Activated CD8-positive, alpha-beta memory T cell treated with anti-CD3 and anti-CD28 coated beads for 1 hour (primary cell): ENCODE data around the gene CLTC.

Source experiments
- DNase-seq, 2 donors: peaks; one replicate each; pipeline ENCODE4 v3.0.0-alpha.2; 2020; ENCODE audit warnings: low read depth in 1 of 2; ENCODE audit errors: extremely low read depth in 1 of 2

CLTC gene

DNA sequence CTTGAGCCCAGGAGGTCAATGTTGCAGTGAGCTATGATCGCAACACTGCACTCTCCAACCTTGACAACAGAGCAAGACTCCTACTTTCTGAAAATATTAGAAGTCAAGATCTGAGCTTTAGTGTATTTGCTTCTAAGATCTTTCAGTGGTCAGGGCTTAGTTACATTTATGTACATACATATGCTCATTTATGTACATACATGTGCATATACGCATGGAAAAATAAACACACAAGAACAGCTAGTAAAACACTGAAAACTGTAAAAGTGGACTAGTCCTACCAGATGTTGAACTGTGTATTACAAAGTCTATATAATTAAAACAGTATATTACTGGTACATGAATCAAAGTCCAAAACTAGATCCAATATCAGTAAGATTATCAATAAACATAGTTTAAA lies 59.2 kb downstream of the CLTC start:
- DNase-seq: no peak

DNA sequence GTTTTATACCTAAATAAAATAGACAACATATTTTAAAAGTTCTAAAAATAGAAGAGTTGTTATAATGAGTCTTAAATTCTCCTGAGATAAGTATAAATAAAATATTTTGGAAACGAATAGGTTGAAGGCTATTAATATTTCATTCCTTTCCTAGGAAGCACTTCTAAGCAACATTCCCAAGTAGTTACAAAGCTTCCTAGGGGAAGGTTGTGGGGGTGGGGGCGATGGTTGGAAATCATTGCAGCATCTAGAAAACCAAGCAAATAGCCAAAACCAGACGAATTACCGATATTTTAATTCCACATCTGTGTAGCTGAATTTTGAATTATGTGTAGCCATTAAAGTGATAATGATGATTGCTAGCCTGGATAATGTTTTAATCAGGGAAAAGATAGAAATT lies 60.6 kb downstream of the CLTC start:
- no peak for DNase-seq

DNA sequence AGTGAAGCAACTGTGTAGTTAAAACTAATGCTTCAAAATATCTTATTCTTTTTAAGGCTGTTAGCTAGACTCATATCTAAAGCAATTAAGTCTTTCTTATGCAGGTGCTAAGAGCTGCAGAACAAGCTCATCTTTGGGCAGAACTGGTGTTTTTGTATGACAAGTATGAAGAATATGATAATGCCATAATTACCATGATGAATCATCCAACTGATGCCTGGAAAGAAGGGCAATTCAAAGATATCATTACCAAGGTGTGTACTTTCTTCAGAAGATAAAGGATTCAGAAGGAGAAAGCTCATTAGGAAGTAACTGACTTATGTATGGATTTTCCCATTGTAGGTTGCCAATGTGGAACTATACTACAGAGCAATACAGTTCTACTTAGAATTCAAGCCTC lies 63.6 kb downstream of the CLTC start:
- DNase-seq: no peak

DNA sequence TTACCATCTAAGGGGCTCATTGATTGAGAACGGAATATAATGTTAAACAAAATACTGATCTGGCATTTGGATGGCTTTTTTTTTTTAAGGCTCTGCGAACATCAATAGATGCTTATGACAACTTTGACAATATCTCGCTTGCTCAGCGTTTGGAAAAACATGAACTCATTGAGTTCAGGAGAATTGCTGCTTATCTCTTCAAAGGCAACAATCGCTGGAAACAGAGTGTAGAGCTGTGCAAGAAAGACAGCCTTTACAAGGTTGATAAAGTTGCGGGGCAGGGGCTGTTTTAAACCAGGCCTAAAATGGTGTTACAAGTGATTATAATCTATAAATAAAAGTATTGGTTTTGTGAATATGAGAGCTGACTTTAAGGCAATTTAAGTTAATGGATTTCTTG lies 65.3 kb downstream of the CLTC start:
- no peak for DNase-seq

DNA sequence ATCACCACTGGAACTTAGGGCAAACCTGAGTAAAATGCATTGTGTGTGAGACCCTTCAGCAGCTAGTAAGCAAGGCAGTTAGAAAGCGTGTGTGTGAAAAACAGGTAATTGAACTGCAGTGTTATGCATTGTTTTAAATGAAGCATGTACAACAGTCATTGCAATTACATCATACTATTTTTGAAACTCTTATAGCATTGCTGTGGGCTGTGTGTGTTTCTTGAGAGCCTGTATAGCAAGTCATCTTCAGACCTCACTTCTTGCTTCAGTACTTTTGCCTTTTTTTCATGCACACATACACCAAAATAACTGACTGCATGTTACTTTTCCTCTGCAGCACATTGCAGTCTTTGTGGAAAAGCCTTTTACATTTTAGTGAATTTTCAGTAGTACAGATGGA lies 68.3 kb downstream of the CLTC start:
- DNase-seq: no peak

DNA sequence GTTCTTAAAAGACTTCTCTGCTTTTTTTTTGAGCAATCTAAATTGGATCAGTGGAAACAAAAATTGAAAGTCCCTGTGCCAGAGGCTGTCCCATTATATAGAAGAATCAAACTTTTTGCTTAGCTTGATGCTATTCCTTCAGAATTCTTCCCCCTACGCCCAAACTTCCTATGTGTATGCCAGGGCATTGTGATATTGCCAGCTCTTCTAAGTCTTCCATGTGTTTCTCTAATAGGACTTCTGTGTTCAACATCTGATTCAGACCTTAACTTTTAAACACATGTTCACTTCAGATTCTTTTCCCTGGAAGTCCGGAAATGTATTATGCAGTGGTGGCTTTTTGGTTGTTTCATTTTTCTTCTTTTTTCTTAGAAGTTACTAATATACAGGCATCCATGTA lies 68.8 kb downstream of the CLTC start:
- no peak for DNase-seq

DNA sequence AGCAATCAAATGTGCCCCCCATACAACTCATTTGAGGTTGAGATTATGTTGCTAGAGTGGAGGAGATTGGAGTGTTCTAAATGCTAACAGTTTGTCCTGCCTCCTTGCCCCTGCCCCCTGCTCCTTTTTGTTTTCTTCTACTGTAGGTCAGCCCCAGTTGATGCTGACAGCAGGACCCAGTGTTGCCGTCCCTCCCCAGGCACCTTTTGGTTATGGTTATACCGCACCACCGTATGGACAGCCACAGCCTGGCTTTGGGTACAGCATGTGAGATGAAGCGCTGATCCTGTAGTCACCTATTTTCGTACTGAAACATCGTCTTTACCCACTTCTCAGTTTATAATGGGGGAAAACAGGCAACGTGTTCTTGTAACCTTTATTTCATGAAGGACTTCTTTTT lies 73.9 kb downstream of the CLTC start:
- DNase-seq: no peak

DNA sequence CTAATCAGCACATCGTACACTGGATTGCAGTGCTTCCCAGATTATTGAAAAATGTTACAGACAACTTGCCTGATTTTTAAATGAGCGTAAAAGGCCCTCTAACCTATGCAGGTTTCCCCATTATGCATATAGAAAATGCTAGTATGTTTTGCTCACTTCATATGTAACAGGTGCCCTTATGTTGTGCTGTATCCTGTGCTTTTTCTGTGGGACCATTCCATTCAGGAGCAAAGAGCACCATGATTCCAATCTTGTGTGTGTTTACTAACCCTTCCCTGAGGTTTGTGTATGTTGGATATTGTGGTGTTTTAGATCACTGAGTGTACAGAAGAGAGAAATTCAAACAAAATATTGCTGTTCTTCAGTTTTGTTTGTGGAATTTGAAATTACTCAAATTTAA lies 74.6 kb downstream of the CLTC start:
- DNase-seq: no peak

DNA sequence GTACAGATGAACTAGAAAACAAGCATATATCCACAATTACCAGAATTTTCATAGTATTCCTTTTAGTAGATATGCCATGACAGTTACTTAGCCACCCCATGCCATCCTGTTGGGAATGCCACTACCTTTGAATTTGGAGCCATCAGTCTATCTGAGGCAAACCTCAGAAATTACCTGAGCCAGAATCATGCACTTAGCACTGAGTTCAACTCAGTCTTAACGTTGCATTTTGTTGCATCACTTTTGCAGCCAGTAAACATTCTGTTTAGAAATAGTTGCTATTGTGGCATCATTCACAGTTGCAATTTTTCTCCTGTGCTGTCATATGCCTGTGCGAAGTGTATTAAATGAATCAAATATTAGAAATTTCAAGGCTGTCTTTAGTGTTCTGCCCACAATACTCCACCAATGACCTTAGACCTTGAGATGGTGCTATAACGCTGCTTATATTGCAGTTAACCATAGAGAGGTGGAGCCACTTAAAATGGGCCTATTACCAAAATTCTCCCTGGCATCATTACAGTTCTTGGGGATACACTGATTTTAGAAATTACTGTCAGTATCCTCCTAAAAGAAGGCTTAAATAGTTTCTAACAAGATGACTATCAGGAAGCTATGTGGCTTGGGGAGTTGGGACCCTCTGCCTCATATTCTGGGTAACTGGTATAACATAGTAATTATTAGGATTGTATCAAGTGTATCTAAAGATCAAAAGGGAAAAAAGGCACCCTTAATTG lies 76.4 kb downstream of the CLTC start:
- no peak for DNase-seq

DNA sequence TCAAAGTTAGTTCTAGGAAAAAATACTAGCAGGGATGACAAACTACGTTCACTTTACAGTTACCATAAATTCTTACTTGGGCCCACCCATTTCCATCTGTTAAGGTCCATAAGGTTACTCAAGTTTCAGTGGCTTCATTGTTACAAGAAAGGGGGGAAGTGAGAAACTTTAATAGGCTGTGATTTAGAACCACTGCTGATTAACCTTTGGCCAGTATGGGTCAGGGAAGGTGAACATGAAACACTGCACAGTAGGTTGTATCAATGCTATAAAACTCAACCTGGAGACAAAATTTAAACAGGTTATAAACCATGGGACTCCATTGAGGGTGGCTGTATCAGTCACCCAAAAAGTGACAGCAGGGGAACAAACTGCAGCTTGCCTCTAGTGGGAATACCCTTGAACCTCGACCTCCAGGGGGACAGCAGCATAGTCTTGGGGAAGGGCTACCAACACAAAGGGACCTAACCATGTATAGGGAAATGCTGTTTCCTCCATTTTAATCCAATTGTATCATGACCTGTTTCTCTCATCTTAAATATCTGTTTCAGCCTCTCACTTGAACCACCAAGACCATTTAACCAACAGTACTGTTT lies 77.1 kb downstream of the CLTC start:
- DNase-seq: no peak

DNA sequence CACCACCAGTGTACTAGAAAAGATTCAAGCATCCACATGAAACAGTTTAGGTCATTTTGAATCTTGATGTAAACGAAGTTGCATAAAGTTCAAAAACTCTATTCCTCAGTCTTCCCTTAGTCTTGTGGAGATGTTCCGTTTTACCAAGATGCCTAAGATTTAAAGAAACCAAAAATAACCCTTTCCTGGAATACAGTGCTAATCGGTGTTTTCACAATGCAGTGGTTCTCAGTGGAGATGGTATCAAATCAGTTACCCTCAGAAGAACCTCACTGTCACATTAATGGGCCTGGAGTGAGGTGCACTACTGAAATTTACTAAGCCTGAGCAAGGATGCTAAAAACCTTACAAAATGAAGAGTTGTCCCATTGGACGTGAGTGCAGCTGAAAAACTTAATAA lies 78.4 kb downstream of the CLTC start:
- DNase-seq: no peak

DNA sequence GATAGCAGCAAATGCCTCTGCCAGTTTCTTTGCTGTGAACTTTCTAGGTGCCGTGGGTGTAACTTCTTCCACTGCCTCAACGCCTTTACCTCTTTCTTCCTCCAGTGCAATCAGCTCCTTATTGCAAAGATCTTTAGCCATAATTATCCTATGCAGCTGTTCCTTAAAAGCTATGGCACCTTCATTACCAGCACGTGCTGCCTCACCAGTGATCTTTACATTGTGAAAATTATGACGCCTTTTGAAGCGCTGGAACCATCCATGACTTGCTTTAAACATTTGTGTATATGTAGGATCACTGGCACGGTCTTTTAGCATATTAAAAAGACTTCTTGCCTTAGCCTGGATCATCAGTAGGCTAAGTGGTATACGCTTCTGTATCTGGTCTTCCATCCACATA lies 79.5 kb downstream of the CLTC start:
- no peak for DNase-seq

DNA sequence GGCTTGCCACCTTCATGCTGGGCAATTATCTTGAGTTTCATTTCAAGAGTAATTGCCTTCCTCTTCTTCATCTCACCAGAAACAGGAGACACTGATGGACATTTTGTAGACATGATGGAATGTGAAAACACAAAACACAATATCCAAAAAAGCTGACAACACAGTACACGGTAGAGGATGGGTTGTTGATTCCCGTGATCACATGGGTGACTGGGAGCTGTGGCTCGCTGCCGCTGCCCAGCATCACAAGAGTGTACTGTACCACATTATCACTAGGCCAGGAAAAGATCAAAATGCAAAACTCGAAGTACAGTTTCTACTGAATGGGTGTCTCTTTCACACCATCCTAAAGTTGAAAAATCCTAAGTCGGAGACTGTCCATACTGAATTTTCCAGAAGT lies 80.1 kb downstream of the CLTC start:
- no peak for DNase-seq

DNA sequence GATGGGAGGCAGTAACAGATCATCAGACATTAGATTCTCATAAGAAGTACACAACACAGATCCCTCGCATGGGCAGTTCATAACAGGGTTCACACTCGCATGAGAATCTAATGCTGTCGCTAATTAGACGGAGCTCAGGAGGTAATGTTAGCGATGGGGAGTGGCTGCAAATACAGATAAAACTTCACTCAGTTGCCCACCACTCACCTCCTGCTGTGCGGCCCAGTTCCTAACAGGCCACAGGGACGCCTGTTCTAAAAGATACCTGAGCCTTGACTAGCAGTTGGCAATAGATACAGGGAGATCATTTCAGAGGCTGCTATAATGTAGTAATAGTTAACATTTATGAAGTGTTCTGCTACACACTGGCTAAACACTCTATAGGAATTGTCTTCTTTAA lies 82.6 kb downstream of the CLTC start:
- no peak for DNase-seq

DNA sequence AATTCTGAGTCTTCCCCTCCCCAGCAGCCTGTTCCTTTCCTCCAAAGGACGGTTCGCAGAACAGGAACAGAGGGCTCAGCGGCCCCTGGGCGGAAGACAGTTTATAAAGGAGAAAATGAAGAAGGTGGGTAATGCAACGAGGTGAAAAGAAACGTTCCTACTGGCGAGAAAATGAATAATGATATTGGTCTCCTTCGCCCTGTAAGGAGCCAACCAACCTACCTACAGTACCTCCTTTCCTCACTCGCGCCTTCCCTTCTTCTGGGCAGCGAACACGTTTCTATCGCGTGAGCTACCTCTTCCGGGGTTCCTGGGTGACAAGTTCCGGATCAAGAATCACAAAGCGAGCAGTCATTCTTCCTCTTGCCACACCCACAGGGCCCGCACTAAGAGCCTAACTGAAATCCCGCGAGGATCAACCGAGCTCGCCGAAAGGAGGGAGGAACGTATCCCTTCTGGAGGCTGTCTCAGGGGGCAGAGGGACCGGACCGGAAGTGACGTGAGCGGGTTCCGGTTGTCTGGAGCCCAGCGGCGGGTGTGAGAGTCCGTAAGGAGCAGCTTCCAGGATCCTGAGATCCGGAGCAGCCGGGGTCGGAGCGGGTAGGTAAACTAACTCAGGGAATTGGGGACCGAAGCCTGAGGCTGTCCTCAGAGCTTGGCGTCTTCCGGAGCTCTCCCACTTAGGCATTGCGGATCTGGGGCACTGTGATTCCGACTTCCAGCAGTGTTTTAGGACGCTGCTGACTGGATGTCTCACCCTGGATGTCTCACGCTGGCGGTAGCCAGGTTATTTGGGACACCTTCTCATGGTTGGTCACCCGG lies 87.7 kb downstream of the CLTC start, which contains the start of the genes PTRH2 and VMP1:
TSS of gene PTRH2 (minus strand) at position 282 of the 822 bp plus-strand sequence. CDS start 9,452 bp downstream, outside the sequence.
TSS of gene VMP1 (plus strand) at position 506 of the 822 bp plus-strand sequence. CDS start 23,793 bp downstream, outside the sequence.
- DNase-seq: peak; percentile 76 to 84

DNA sequence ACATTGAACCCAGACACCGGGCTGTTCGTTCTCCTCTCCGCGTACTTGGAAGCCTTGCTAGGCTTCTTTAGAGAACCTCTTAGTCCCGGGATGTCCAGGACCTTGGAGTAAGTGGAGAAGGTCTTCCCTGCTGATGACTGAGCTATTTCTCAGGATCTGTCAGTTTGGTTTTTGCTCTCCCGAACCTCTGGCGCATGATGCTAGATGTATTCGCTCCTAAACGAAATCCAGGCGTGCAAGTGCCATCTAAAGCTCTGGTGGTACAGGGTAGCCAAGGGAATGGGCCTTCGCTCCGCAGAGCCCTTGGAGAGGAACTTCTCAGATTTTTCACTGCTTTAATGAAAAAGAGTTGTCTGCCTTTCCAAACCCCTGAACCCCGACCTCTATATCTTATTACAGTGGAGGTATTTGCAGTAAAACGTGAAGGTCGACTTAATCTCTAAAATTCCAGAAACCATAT lies 88.3 kb downstream of the CLTC start:
- no peak for DNase-seq

DNA sequence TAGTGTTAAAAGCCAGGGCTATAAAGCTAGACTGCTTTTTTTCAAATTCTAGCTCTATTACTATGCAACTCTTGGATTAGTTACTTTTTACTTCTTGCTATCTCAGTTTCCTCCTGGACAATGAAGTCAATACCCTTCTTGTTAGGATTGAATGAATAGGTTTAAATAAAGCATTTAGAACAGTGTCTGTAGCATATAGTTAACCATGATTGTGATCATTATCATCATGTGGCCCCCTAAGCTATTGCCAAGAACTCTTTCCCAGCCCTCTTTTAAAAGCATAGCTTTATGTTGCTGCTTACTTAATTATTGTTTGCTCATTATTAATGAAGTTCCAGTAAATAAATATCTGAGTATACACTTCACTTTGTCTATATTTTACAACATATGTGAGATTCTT lies 92.2 kb downstream of the CLTC start:
- no peak for DNase-seq

DNA sequence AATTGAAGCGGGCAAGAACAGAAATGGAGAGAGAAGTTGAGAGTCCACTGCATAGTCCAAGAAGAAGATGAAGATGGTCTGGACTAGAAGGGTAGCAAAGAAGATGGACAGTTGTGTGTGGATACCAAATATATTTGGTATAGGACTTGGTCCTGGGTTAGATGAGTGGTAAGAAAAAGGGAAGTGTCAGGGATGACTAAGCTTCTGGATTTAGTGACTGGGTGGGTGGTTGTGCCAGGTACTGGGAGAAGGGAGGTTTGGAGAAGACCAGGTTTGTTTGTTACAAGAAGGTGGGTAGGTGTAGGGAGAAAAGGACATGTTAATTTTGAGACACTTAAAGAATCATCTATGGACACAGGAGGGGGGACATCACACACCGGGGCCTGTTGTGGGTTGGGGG lies 93.2 kb downstream of the CLTC start:
- no peak for DNase-seq

DNA sequence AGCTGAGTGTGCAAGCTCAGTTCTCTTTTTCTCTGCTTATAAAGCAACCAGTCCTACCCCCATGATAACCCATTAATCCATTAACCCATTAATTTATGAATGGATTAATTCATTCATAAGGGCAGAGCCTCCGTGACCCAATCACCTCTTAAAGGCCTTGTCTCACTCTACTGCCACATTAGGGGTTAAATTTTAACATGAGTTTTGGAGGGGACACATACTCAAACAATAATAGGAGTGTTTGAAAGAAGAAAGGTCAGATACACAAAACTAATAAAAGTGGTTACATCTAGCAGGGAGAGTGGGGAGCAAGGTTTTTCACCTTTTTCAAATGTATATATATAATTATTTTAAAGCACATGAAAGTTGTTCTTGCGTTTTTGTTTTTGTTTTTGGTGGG lies 94.6 kb downstream of the CLTC start:
- DNase-seq: no peak

DNA sequence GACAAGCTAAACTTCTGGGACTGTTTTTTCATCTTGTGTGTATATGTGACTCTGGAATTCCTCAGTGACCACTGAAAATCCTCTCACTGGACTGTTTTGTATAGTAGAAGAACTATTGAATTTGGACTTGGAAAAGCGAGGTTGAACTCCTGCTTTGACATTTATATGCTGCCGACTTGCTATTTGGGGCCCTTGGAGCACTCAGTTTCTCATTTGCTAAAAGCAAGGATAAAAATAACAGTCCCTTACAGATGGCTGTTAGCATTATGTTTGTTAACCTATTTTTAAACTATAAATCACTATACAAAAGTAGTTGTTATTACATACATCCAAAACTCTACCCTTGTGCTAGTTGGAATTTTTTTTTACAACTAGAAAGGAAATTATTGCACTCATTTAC lies 96.7 kb downstream of the CLTC start:
- DNase-seq: no peak

DNA sequence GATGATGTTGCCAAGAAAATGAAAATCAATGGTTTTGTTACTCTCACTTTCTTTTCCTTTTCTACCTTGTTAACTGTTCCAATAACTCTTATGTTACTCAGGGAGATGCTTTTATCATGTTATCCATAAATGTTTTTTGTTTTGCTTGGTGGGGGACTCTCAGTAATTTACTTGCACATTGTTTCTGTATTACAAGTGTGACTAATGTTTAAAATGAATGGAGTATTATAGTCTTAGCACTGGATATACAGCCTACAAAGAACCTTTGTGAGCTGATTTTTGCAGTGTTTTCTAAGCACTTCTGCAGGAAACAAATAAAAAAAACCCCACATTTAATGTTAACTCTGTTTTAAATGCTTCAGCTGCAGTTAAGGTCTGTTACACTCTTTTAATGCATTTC lies 99.8 kb downstream of the CLTC start:
- no peak for DNase-seq

DNA sequence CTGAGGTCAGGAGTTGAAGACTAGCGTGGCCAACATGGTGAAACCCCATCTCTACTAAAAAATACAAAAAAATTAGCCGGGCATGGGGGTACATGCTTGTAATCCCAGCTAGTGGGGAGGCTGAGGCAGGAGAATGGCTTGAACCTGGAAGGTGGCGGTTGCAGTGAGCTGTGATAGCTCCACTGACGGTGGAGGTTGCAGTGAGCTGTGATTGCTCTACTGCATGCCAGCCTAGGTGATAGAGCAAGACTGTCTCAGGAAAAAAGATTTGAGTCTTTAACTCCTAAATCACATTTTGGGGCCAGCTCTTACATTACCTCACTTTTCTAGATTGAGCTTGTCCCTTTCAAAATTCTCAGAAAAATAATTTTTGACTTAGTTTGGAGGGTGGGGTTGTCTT lies 102.9 kb downstream of the CLTC start:
- no peak for DNase-seq
